ENCODE data around the gene SNX5. TPM values are rescaled to one million over a fixed set of nuclear protein-coding genes. Genes with fewer than 3 reads are reported as not detected.

SNX5 gene
- total and polyA plus RNA-seq, 2 of the 8 experiments (the other 6 are each of a cell fraction or from before 2014, with no cell fraction given), result 155 to 194 TPM

GRCh38 chr20:17956099-17956685 lies 12.4 kb downstream of the SNX5 start:
- Histone ChIP-seq H3K4me3 (ENCODE audit: extremely low read depth in 1 of 4, insufficient read depth in 2 of 4, low read depth in 3 of 4, low read length in 4 of 4) (no peak overlapping the region), H3K79me2 (ENCODE audit: control insufficient read depth in 1 of 2, insufficient read depth in 2 of 2, low read length in 2 of 2) (peaks cover 73 to 98% of the 10 kb centered on the region in 2 experiments), H2BK20ac (ENCODE audit: low read length) (no peak overlapping the region), H3K27ac (ENCODE audit: low read depth, low read length) (no peak overlapping the region), H3K23me2 (ENCODE audit: low read depth, low read length) (no peaks in the 10 kb centered on the region), H4K5ac (ENCODE audit: insufficient read length, low read depth, low read length) (no peak overlapping the region), H3K27me3 (replicated peaks in 1 of 4; ENCODE audit: control insufficient read depth in 3 of 4, extremely low read depth in 1 of 4, insufficient read depth in 3 of 4, low read length in 3 of 4) (no peaks in the 10 kb centered on the region), H2BK15ac (ENCODE audit: low read length) (no peak overlapping the region), H4K91ac (replicated peaks; ENCODE audit: insufficient read length, low read length) (no peak overlapping the region), H3K9me3 (ENCODE audit: insufficient read depth in 2 of 2, low read depth in 1 of 2, low read length in 1 of 2) (no peaks in the 10 kb centered on the region), H3K18ac (ENCODE audit: extremely low read depth, low read length) (no peak overlapping the region), H3K9ac (replicated peaks in 1 of 4; ENCODE audit: extremely low read depth in 1 of 4, low read depth in 3 of 4, low read length in 3 of 4) (no peak overlapping the region), H3K79me1 (ENCODE audit: low read depth, low read length) (peaks cover 4% of the 10 kb centered on the region; the same call in 1 of the 2 replicates), H2BK5ac (ENCODE audit: low read depth, low read length) (no peak overlapping the region), H3K23ac (ENCODE audit: insufficient read length) (no peak overlapping the region), H2AK5ac (ENCODE audit: low read depth, low read length) (no peak overlapping the region), H2AFZ (ENCODE audit: low read length) (no peak overlapping the region), H2BK120ac (replicated peaks; ENCODE audit: low read depth, low read length) (no peak overlapping the region), H2BK12ac (ENCODE audit: low read depth, low read length) (no peak overlapping the region), H3K36me3 (ENCODE audit: control insufficient read depth in 2 of 4, insufficient read depth in 4 of 4, low read length in 3 of 4) (peaks cover 34 to 63% (median 54%) of the 10 kb centered on the region in 4 experiments), H3K4me2 (ENCODE audit: insufficient read depth in 1 of 2, low read depth in 2 of 2, low read length in 2 of 2) (no peak overlapping the region), H3K56ac (replicated peaks; ENCODE audit: insufficient read length, low read depth, low read length) (no peak overlapping the region), H3K4ac (replicated peaks; ENCODE audit: insufficient read length, low read depth, low read length) (no peak overlapping the region), H4K20me1 (replicated peaks in 1 of 2; ENCODE audit: control insufficient read depth in 1 of 2, insufficient read depth in 2 of 2, low read length in 2 of 2) (peaks cover 37 to 46% of the 10 kb centered on the region in 2 experiments), H3K14ac (ENCODE audit: insufficient read length) (no peak overlapping the region), H3K4me1 (replicated peaks in 1 of 4; ENCODE audit: control insufficient read depth in 3 of 4, insufficient read depth in 4 of 4, low read length in 3 of 4) (peaks cover 0 to 25% (median 4%) of the 10 kb centered on the region in 4 experiments; a peak in 4 of 7 replicates), H4K8ac (ENCODE audit: extremely low read depth, insufficient read depth, low read length) (0 out of 2 replicates have a peak overlapping the region, but pooled peaks have one; percentile 40)
- ChIA-PET POLR2A (ENCODE audit: partially characterized antibody) (interaction anchor here (1.9 to 20.7 kb wide), 5 partner anchors 7 to 34 kb away, joined by 12 to 424 read pairs (median 65); partner anchors contain the start of genes MGME1 and SNX5), CTCF (ENCODE audit: partially characterized antibody) (interaction anchor here (0.7 to 1.5 kb wide), 5 partner anchors 11 to 40 kb away, joined by 3 to 5 read pairs (median 4); no protein-coding TSS in a partner anchor)
- no peak for DNase-seq (ENCODE audit: low read depth in 1 of 2, low spot score in 2 of 2)
- WGBS, 2 experiments (ENCODE audit: extremely low coverage in 1 of 2, insufficient coverage in 1 of 2, insufficient read length in 1 of 2, insufficient replicate concordance in 2 of 2, low coverage in 1 of 2, low lambda C conversion rate in 2 of 2, missing lambda C conversion rate in 1 of 2), result 93% methylated on average over 8 of the region's 8 CpGs; no CpG with 5 or more reads in 1 of the 2 experiments
- no peak for FAIRE-seq
